ENCODE data around the gene LMTK3. TPM values are rescaled to one million over a fixed set of nuclear protein-coding genes. Genes with fewer than 3 reads are reported as not detected.
A peak's percentile ranks its signal among the peaks of the same experiment; 100 is the strongest.

LMTK3 gene
- total RNA-seq, 3 donors from 2014 or later (not counting 1 experiment from before 2014, with no cell fraction given), result 0.64 to 2.9 (median 1.9) TPM

DNA sequence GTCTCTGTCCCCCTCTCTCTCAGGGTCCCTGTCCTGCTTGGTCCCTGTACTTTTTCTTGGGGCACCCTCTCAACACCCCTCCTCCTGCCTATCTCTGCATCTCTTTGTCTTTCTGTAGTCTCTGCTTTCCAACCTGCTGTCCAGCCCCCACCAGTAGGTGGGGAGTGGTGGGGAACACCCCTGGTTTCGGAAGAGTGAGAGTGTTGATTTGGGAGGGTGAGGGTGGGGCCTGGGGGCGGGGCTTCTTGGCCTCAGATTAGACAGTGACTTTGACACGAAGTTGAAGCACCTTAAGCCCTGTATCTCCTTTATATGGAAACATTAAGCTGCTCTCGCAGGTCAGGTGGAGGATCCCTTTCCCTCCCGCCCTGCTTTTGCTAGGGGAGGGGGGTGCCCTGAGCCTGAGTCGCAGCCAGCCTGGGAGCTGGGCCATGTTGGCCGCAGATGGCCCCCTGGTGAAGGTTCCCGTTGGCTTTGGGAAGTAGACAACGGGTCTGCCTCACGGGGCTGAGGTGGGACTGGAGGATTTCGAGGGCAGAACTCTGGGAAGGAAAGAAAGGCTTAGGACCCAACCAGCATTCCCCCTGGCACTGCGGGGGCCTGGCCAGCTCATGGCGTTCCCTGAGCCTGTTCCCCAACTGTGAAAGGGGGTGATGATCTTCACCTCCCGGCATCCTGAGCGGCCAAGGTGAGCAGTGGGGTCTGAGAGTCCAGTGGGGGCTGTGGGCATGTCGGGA is 56.3 kb downstream of the LMTK3 start, which contains the start of gene KCNJ14:
KCNJ14 (plus strand) TSS at position 404 of the 737 bp plus-strand sequence. CDS start 6,151 bp downstream, outside the sequence.
- H3K27ac Mint-ChIP-seq, result peak within 1 kb of the TSS in 1 of 2 donors; percentile 31

DNA sequence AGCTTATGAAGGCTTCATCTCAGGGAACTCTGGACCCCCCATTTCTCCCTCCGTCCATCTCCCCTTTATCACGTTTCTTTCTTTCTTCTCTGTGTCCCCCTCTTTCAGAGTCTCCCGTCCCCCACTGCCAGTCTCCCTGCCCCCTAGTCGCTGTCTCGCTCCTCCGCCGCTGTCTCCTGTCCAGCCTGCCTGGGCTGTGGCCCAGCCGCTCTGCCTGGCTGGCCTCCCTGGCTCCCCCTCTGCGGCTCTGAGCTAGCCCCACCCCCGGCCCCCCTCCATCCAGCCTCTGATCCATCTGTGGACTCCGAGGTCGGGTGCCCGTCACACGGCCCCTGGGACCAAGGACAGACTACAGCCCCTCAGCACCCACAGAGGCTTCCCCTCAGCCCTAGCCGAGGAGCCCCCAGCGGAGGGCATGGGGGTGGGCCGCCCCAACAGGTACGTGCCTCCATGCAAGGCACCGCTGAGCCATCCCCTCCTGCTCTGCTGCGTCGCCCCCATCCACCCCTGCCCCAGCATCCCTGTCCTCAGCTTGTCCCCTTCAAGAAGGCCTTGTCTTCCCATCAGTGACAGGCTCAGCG is 57.4 kb downstream of the LMTK3 start:
- H3K4me3 ChIP-seq (ENCODE audit: low read length), result no peak overlapping the region
- no peak for DNase-seq

More for the DNA sequence above, 56.3 kb downstream of the LMTK3 start, which contains the start of gene KCNJ14:
- TF ChIP-seq, protein P1, sequence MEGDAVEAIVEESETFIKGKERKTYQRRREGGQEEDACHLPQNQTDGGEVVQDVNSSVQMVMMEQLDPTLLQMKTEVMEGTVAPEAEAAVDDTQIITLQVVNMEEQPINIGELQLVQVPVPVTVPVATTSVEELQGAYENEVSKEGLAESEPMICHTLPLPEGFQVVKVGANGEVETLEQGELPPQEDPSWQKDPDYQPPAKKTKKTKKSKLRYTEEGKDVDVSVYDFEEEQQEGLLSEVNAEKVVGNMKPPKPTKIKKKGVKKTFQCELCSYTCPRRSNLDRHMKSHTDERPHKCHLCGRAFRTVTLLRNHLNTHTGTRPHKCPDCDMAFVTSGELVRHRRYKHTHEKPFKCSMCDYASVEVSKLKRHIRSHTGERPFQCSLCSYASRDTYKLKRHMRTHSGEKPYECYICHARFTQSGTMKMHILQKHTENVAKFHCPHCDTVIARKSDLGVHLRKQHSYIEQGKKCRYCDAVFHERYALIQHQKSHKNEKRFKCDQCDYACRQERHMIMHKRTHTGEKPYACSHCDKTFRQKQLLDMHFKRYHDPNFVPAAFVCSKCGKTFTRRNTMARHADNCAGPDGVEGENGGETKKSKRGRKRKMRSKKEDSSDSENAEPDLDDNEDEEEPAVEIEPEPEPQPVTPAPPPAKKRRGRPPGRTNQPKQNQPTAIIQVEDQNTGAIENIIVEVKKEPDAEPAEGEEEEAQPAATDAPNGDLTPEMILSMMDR (IDR thresholded peaks at IDR 0.05), result no peak
- intact Hi-C loops (cut with micrococcal nuclease), result no loop called here
- Mint-ChIP-seq H3K4me3 (no peak within 1 kb of the TSS), H3K9me3 (no peaks in the 10 kb centered on the region), H3K4me1 (peaks cover 9 to 11% of the 10 kb centered on the region in 2 donors), H3K36me3 (no peaks in the 10 kb centered on the region), H3K27me3 (ENCODE audit: low read depth in 2 of 2) (no peaks in the 10 kb centered on the region)
- H3K36me3 ChIP-seq (ENCODE audit: control insufficient read depth, insufficient read depth, low read length), result peaks cover 29% of the 10 kb centered on the region
- H3K27ac ChIP-seq (ENCODE audit: low read length), result no peak within 1 kb of the TSS
- H3K4me1 ChIP-seq (ENCODE audit: control insufficient read depth, insufficient read depth, low read length), result peaks cover 8% of the 10 kb centered on the region
- H3K27me3 ChIP-seq (ENCODE audit: control insufficient read depth, insufficient read depth, low read length), result no peaks in the 10 kb centered on the region
- ATAC-seq (no peak), DNase-seq (no peak)
- 89% methylated on average over 16 of the region's 16 CpGs for WGBS (ENCODE audit: insufficient coverage)
- no peaks in the 10 kb centered on the region for H3K9me3 ChIP-seq (ENCODE audit: control insufficient read depth, insufficient read depth, low read length)
- H3K4me3 ChIP-seq (ENCODE audit: low read length), result no peak within 1 kb of the TSS

DNA sequence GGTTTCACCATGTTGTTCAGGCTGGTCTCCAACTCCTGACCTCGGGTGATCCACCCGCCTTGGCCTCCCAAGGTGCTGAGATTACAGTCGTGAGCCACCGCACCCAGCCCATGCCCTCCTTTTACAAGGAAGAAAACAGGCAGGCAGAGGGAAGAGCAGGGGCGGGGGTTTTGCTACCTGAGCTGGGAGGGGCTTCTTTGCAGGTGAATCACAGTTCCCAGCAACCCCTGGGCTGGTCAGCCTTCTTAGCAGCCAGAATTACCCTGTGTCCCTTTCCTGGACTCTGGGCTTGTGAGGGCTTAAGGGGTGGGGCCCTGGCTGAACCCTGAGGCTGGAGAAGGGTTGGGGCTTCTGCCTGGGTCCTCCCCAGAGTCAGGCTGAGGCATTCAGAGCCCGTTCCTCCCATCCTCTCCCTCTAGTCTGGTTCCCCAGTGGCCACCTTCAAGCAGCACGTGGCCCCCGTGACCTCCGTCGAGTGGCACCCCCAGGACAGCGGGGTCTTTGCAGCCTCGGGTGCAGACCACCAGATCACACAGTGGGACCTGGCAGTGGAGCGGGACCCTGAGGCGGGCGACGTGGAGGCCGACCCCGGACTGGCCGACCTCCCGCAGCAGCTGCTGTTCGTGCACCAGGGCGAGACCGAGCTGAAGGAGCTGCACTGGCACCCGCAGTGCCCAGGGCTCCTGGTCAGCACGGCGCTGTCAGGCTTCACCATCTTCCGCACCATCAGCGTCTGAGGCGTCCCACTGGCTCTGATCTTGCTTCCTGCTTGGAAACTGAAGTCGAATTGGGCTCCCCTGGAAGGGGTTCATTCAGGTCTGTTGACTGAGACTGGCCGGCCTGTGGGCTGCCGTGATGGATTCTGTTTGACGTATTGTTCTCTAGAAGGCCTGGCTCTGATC is 59.1 kb downstream of the LMTK3 start:
- H3K27ac ChIP-seq (ENCODE audit: low read length), result no peak overlapping the region
- H3K27ac Mint-ChIP-seq, result no peak overlapping the region
- TF ChIP-seq, protein P1 (IDR thresholded peaks at IDR 0.05), result no peak
- H3K27me3 ChIP-seq (ENCODE audit: control insufficient read depth, insufficient read depth, low read length), result no peaks in the 10 kb centered on the region
- H3K9me3 ChIP-seq (ENCODE audit: control insufficient read depth, insufficient read depth, low read length), result no peaks in the 10 kb centered on the region
- WGBS (ENCODE audit: insufficient coverage), result 97% methylated on average over 33 of the region's 33 CpGs
- no peak overlapping the region for H3K4me3 Mint-ChIP-seq
- no peaks in the 10 kb centered on the region for H3K27me3 Mint-ChIP-seq (ENCODE audit: low read depth in 2 of 2)
- peaks cover 50% of the 10 kb centered on the region for H3K36me3 ChIP-seq (ENCODE audit: control insufficient read depth, insufficient read depth, low read length)
- no peak overlapping the region for H3K4me3 ChIP-seq (ENCODE audit: low read length)
- H3K4me1 ChIP-seq (ENCODE audit: control insufficient read depth, insufficient read depth, low read length), result peaks cover 8% of the 10 kb centered on the region
- H3K4me1 Mint-ChIP-seq, result peaks cover 15 to 17% of the 10 kb centered on the region in 2 donors
- ATAC-seq (no peak), DNase-seq (no peak)
- H3K9me3 Mint-ChIP-seq, result no peaks in the 10 kb centered on the region
- intact Hi-C loops (cut with micrococcal nuclease), result no loop called here
- no peaks in the 10 kb centered on the region for H3K36me3 Mint-ChIP-seq

More for the DNA sequence above, 57.4 kb downstream of the LMTK3 start:
- Mint-ChIP-seq H3K27me3 (ENCODE audit: low read depth in 2 of 2) (no peaks in the 10 kb centered on the region), H3K36me3 (no peaks in the 10 kb centered on the region), H3K4me3 (no peak overlapping the region), H3K9me3 (no peaks in the 10 kb centered on the region), H3K4me1 (peaks cover 9 to 11% of the 10 kb centered on the region in 2 donors), H3K27ac (no peak overlapping the region)
- H3K9me3 ChIP-seq (ENCODE audit: control insufficient read depth, insufficient read depth, low read length), result no peaks in the 10 kb centered on the region
- no peak overlapping the region for H3K27ac ChIP-seq (ENCODE audit: low read length)
- H3K4me1 ChIP-seq (ENCODE audit: control insufficient read depth, insufficient read depth, low read length), result peaks cover 8% of the 10 kb centered on the region
- no peaks in the 10 kb centered on the region for H3K27me3 ChIP-seq (ENCODE audit: control insufficient read depth, insufficient read depth, low read length)
- 97% methylated on average over 22 of the region's 22 CpGs for WGBS (ENCODE audit: insufficient coverage)
- H3K36me3 ChIP-seq (ENCODE audit: control insufficient read depth, insufficient read depth, low read length), result peaks cover 38% of the 10 kb centered on the region
- no peak for ATAC-seq
- intact Hi-C loops (cut with micrococcal nuclease), result no loop called here
- TF ChIP-seq, protein P1 (IDR thresholded peaks at IDR 0.05), result no peak
